HG03066 (cell line): ENCODE measurements around the gene DENND1A.

Source experiments
- ATAC-seq: cut with Tn5 transposase; IDR thresholded peaks from one replicate; pipeline ENCODE4 v1.9.1; 2021; ENCODE audit warnings: low read depth; ENCODE audit not compliant: unreplicated experiment

DENND1A gene

GRCh38 chr9:123865226-123866000 lies 64.5 kb downstream of the DENND1A start:
- no peak for ATAC-seq

- no peak for ATAC-seq
Observed at GRCh38 chr9:123864251-123864650, 65.7 kb downstream of the DENND1A start.

- ATAC-seq, result no peak
Observed at GRCh38 chr9:123863164-123863855, 66.6 kb downstream of the DENND1A start.

- no peak for ATAC-seq
Observed at GRCh38 chr9:123861756-123862120, 68.2 kb downstream of the DENND1A start.

- no peak for ATAC-seq
Observed at GRCh38 chr9:123861086-123861755, 68.7 kb downstream of the DENND1A start.

- ATAC-seq, result no peak
Observed at GRCh38 chr9:123860603-123861002, 69.3 kb downstream of the DENND1A start.

GRCh38 chr9:123852403-123852802 lies 77.5 kb downstream of the DENND1A start:
- ATAC-seq, result no peak

GRCh38 chr9:123851851-123852250 lies 78.1 kb downstream of the DENND1A start:
- ATAC-seq, result no peak

GRCh38 chr9:123848447-123849085 lies 81.4 kb downstream of the DENND1A start:
- no peak for ATAC-seq

GRCh38 chr9:123846966-123847365 lies 83.0 kb downstream of the DENND1A start:
- ATAC-seq, result no peak

GRCh38 chr9:123843703-123844102 lies 86.2 kb downstream of the DENND1A start:
- ATAC-seq, result no peak

GRCh38 chr9:123835821-123836220 lies 94.1 kb downstream of the DENND1A start:
- no peak for ATAC-seq

- ATAC-seq, result peak; percentile 54
Observed at GRCh38 chr9:123834889-123835562, 94.9 kb downstream of the DENND1A start.

GRCh38 chr9:123834218-123834888 lies 95.6 kb downstream of the DENND1A start:
- ATAC-seq, result no peak

GRCh38 chr9:123832858-123833650 lies 96.9 kb downstream of the DENND1A start:
- no peak for ATAC-seq

- ATAC-seq, result no peak
Observed at GRCh38 chr9:123832176-123832575, 97.8 kb downstream of the DENND1A start.

- ATAC-seq, result no peak
Observed at GRCh38 chr9:123828449-123828848, 101.5 kb downstream of the DENND1A start.

GRCh38 chr9:123825342-123826060 lies 104.4 kb downstream of the DENND1A start:
- ATAC-seq, result no peak
